Thyroid gland (tissue), 4 donors: ENCODE measurements around the gene INPP4B. TPM values are rescaled to one million over a fixed set of nuclear protein-coding genes. Genes with fewer than 3 reads are reported as not detected.

Experiments
- DNase-seq, 2 donors: peaks; one replicate each; pipeline ENCODE4 v3.0.0-alpha.2; 2019
- H3K27ac ChIP-seq, 3 donors: fragments of 200-600 bp; sonication (generic); 1 replicate in 2 of 3; 2 replicates in 1 of 3; pipeline ENCODE4 v1.5.1; 2016 to 2019; ENCODE audit warnings: mild to moderate bottlenecking in 1 of 3, moderate library complexity in 1 of 3
- H3K27me3 ChIP-seq: fragments of 200-600 bp; sonication (generic); one replicate; pipeline ENCODE4 v1.5.1; 2019
- H3K36me3 ChIP-seq, 2 donors: fragments of 200-600 bp; sonication (generic); one replicate each; pipeline ENCODE4 v1.5.1; 2016 to 2019
- H3K4me1 ChIP-seq, 2 donors: fragments of 200-600 bp; sonication (generic); one replicate each; pipeline ENCODE4 v1.5.1; 2017 to 2019
- H3K4me3 ChIP-seq, 3 donors: fragments of 200-600 bp; sonication (generic); replicated peaks in 1 of 3; 1 replicate in 2 of 3; 2 replicates in 1 of 3; pipeline ENCODE4 v1.5.1; 2016; ENCODE audit warnings: mild to moderate bottlenecking in 1 of 3
- H3K9me3 ChIP-seq: fragments of 200-600 bp; sonication (generic); one replicate; pipeline ENCODE4 v1.5.1; 2017
- POLR2A ChIP-seq, 2 donors: fragments of 450-650 bp; IDR thresholded peaks; one replicate each; pipeline ENCODE4 v1.6.1; 2017; ENCODE audit warnings: antibody characterized with exemption in 2 of 2, mild to moderate bottlenecking in 2 of 2, moderate library complexity in 1 of 2
- WGBS, 2 donors: methylation state at CpG; one replicate each; pipeline ENCODE4 v1.1.5; 2017; 5-methylcytosine and 5-hydroxymethylcytosine counted together
- intact Hi-C: fragments of 100-400 bp; cut with DNase I; formaldehyde crosslinking; loops from one replicate; pipeline ENCODE4 v1.15.1; 2023
- total RNA-seq, 4 donors: library from RNA; depleted of rRNA; stranded (reverse); fragments of >200 nt; gene quantifications; one replicate each; pipeline ENCODE4 v1.2.3, GENCODE V29; 2016
- TF ChIP-seq, protein P1 (sequence below), 6 experiments: fragments of 200-600 bp in 3 of 6; fragments of 450-650 bp in 3 of 6; sonication (generic) in 3 of 6; IDR thresholded peaks; one replicate each; pipeline ENCODE4 v1.5.1; 2016 to 2019; ENCODE audit warnings: antibody characterized with exemption in 6 of 6, mild to moderate bottlenecking in 2 of 6, inconsistent platforms in 1 of 6, moderate library complexity in 1 of 6

INPP4B gene
- total RNA-seq, 4 donors from 2014 or later, result 8.0 to 22.1 (median 12.0) TPM

DNA sequence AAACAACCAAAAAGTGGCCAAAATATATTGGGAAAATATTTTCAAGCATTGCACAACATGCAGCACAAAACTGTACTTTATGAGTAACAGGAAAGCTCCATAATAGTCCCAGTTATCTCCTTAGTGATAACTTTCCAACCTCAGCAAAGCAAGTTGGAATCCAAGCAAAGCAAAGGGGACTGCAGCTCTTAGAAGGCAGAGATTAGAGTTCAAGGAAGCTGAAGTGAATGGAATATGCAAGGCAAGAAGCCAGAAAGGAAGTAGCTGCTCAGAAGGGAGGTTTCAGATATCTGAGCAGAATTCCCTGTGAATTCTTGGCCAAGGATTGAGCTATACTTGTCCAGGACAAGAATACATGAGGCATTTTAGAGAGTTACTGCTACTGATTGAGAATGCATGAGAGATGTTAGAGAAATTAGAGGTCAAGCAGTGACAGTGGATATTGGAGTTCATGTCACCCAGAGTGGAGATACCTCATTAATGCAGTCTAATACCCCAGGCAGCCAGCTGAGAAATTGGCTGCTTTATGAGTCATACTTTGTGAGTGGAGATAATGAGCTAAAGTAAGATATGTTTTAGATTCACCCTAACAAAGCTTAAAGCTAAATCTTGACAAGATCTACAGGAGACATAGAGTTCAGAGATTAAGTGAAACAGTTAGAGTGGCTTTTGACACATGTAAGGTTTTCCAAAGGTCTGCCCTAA lies 102.8 kb downstream of the INPP4B start:
- no peak for DNase-seq
- no peaks in the 10 kb centered on the region for H3K27me3 ChIP-seq
- H3K27ac ChIP-seq, result no peak overlapping the region
- H3K4me3 ChIP-seq, result no peak overlapping the region
- no peaks in the 10 kb centered on the region for H3K36me3 ChIP-seq
- intact Hi-C loops, result no loop called here
- TF ChIP-seq, protein P1, sequence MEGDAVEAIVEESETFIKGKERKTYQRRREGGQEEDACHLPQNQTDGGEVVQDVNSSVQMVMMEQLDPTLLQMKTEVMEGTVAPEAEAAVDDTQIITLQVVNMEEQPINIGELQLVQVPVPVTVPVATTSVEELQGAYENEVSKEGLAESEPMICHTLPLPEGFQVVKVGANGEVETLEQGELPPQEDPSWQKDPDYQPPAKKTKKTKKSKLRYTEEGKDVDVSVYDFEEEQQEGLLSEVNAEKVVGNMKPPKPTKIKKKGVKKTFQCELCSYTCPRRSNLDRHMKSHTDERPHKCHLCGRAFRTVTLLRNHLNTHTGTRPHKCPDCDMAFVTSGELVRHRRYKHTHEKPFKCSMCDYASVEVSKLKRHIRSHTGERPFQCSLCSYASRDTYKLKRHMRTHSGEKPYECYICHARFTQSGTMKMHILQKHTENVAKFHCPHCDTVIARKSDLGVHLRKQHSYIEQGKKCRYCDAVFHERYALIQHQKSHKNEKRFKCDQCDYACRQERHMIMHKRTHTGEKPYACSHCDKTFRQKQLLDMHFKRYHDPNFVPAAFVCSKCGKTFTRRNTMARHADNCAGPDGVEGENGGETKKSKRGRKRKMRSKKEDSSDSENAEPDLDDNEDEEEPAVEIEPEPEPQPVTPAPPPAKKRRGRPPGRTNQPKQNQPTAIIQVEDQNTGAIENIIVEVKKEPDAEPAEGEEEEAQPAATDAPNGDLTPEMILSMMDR (IDR thresholded peaks at IDR 0.05), result no peak
- TF ChIP-seq POLR2A (IDR thresholded peaks at IDR 0.05), result no peak
- H3K4me1 ChIP-seq, result no peaks in the 10 kb centered on the region
- no peaks in the 10 kb centered on the region for H3K9me3 ChIP-seq

DNA sequence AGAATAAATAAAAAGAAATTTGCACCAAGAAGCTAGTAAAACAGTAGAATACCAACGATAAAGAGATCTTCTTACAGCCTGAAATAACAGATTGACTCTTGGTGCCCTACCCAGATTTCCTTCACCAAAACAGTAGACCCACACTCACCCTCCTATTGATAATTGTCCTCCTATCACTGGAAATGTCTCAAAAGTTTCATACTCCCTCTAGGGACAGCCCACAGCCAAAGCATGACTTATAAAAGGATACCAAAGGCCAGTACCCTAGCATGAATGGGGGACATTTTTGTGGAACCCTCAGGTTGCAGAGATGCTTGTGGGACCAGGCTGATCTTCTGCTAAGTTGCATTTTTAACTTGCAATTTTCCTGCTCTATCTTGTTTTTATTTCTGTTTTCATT lies 104.1 kb downstream of the INPP4B start:
- no peaks in the 10 kb centered on the region for H3K36me3 ChIP-seq
- no peak overlapping the region for H3K27ac ChIP-seq
- TF ChIP-seq, protein P1 (IDR thresholded peaks at IDR 0.05), result no peak
- no peak for TF ChIP-seq POLR2A (IDR thresholded peaks at IDR 0.05)
- no peak for DNase-seq
- WGBS, 2 donors, result 87 to 88% methylated on average over 1 of the region's 1 CpG
- no peaks in the 10 kb centered on the region for H3K4me1 ChIP-seq
- no peaks in the 10 kb centered on the region for H3K9me3 ChIP-seq
- no peak overlapping the region for H3K4me3 ChIP-seq
- H3K27me3 ChIP-seq, result no peaks in the 10 kb centered on the region
- intact Hi-C loops, result no loop called here

DNA sequence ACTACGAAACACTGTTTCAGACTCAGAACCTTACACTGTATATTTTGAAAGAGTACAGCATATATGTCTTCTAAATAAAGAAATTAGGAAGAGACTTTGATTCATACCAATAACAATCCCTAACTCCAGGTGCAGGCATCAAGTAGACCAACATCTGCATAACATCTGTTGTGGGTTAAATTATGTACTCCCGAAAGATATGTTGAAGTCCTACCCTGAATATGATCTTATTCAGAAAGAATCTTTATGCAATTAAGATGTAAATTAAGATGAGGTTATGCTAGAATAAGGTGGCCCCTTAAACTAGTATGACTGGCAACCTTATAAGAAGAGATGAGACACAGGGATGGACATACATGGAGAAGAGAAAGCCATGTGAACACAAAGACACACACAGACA lies 117.9 kb downstream of the INPP4B start:
- Histone ChIP-seq H3K27me3 (no peaks in the 10 kb centered on the region), H3K9me3 (no peaks in the 10 kb centered on the region), H3K4me3 (no peak overlapping the region), H3K4me1 (no peaks in the 10 kb centered on the region), H3K36me3 (no peaks in the 10 kb centered on the region), H3K27ac (no peak overlapping the region)
- TF ChIP-seq, protein P1 (IDR thresholded peaks at IDR 0.05), result no peak
- no peak for TF ChIP-seq POLR2A (IDR thresholded peaks at IDR 0.05)
- no peak for DNase-seq
- 91 to 97% methylated on average over 2 of the region's 2 CpGs for WGBS, 2 donors
- intact Hi-C loops, result no loop called here

DNA sequence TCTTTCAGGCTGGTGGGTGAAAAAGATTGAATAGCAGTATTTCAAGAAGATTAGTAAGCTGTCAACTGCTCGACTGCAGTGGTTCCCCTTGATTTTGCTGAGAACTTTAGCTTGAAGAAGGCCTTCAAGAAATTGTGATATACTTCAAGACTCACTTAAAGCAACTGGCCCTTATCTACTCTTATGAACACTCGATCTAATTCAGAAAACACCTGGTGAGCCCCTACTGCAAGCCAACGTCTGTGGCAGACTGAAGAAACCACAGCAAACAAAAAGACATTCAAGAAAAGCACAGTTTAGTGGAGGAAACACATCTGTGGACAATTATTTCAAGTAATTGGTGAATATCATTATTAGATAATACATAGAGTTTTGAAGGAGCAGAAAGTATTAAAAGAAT lies 119.0 kb downstream of the INPP4B start:
- Histone ChIP-seq H3K27me3 (no peaks in the 10 kb centered on the region), H3K36me3 (no peaks in the 10 kb centered on the region), H3K9me3 (no peaks in the 10 kb centered on the region), H3K4me3 (no peak overlapping the region), H3K4me1 (no peaks in the 10 kb centered on the region), H3K27ac (no peak overlapping the region)
- 50 to 55% methylated on average over 3 of the region's 3 CpGs for WGBS, 2 donors
- no peak for DNase-seq
- intact Hi-C loops, result no loop called here
- TF ChIP-seq, protein P1 (IDR thresholded peaks at IDR 0.05), result no peak
- no peak for TF ChIP-seq POLR2A (IDR thresholded peaks at IDR 0.05)

DNA sequence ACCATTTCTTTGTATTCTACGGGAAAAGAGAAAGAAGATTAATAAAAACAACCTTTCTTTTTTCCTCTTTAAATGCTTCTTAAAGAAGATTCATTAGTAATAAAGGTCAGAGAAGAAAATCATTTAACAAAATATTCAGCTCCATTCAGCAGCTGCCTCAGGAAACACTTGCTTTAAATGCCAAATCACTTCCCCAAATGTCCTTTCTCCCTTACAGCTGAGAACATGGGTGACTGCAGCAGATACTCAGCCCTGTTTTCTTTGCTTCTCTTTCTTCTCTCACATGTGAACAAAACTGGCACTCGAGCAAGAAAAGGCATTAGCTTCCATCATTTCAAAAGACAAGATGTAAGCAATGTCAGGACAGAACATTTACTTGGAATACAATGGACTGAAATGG lies 120.2 kb downstream of the INPP4B start:
- intact Hi-C loops, result no loop called here
- H3K4me1 ChIP-seq, result no peaks in the 10 kb centered on the region
- H3K36me3 ChIP-seq, result no peaks in the 10 kb centered on the region
- H3K4me3 ChIP-seq, result no peak overlapping the region
- no peak for DNase-seq
- 65% methylated on average over 2 of the region's 2 CpGs for WGBS, 2 donors
- no peak for TF ChIP-seq POLR2A (IDR thresholded peaks at IDR 0.05)
- TF ChIP-seq, protein P1 (IDR thresholded peaks at IDR 0.05), result no peak
- no peaks in the 10 kb centered on the region for H3K27me3 ChIP-seq
- H3K27ac ChIP-seq, result no peak overlapping the region
- H3K9me3 ChIP-seq, result no peaks in the 10 kb centered on the region
